Measurements from ENCODE around the gene MINDY4. TPM values are rescaled to one million over a fixed set of nuclear protein-coding genes. Genes with fewer than 3 reads are reported as not detected.

MINDY4 gene
- total RNA-seq, 1 experiment from 2014 or later = 1.8 TPM

GRCh38 chr7:30799976-30800661 lies 28.9 kb downstream of the MINDY4 start:
- ChIA-PET POLR2A (no interaction called here), CTCF (interaction anchor here (0.6 to 1.3 kb wide), 3 partner anchors 108 to 323 kb away, joined by 3 to 4 read pairs (median 3); no protein-coding TSS in a partner anchor)
- H3K4me3 Mint-ChIP-seq = no peak overlapping the region
- ATAC-seq = no peak
- no peaks in the 10 kb centered on the region for H3K9me3 Mint-ChIP-seq
- TF ChIP-seq IRF1 (CRISPR knock-in tag; IDR thresholded peaks at IDR 0.05) (no peak), RORB (CRISPR knock-in tag; IDR thresholded peaks at IDR 0.05) (no peak), NR2C2 (CRISPR knock-in tag; IDR thresholded peaks at IDR 0.05) (no peak), ZNF263 (CRISPR knock-in tag; IDR thresholded peaks at IDR 0.05; ENCODE audit: low read depth) (no peak), ELF4 (CRISPR knock-in tag; IDR thresholded peaks at IDR 0.05; ENCODE audit: low read depth) (no peak), TP53 (CRISPR knock-in tag; IDR thresholded peaks at IDR 0.05) (no peak), ZSCAN18 (CRISPR knock-in tag; IDR thresholded peaks at IDR 0.05) (no peak), MLX (CRISPR knock-in tag; IDR thresholded peaks at IDR 0.05) (no peak), SMAD4 (CRISPR knock-in tag; IDR thresholded peaks at IDR 0.05) (no peak), SMAD3 (CRISPR knock-in tag; IDR thresholded peaks at IDR 0.05; ENCODE audit: borderline replicate concordance) (no peak), TCF7 (CRISPR knock-in tag; IDR thresholded peaks at IDR 0.05; ENCODE audit: low read depth) (no peak), E2F5 (CRISPR knock-in tag; IDR thresholded peaks at IDR 0.05) (no peak), NR3C1 (CRISPR knock-in tag; conservative IDR thresholded peaks at IDR 0.05; ENCODE audit: low read depth) (no peak)
- no peaks in the 10 kb centered on the region for H3K36me3 Mint-ChIP-seq
- H3K4me1 Mint-ChIP-seq = no peaks in the 10 kb centered on the region
- H3K27me3 Mint-ChIP-seq (ENCODE audit: low read depth) = no peaks in the 10 kb centered on the region
- DNase-seq (ENCODE audit: low spot score) = no peak
- H3K27ac Mint-ChIP-seq = no peak overlapping the region

- POLR2A ChIA-PET = no interaction called here
- CTCF ChIA-PET = interaction anchor here (1.0 to 1.4 kb wide), 2 partner anchors 108 to 137 kb away, joined by 5 to 6 read pairs; no protein-coding TSS in a partner anchor
- no peak for TF ChIP-seq TP53 (CRISPR knock-in tag; IDR thresholded peaks at IDR 0.05)
- TF ChIP-seq NFE2L1 (CRISPR knock-in tag; IDR thresholded peaks at IDR 0.05) = no peak
- peak; percentile 49; the same call in 1 of the 2 replicates for TF ChIP-seq CTCF (IDR thresholded peaks at IDR 0.05)
- no peak for TF ChIP-seq NFYB (CRISPR knock-in tag; conservative IDR thresholded peaks at IDR 0.05; ENCODE audit: low read depth)
- no peak for TF ChIP-seq NFATC4 (CRISPR knock-in tag; IDR thresholded peaks at IDR 0.05)
- TF ChIP-seq, protein P1, sequence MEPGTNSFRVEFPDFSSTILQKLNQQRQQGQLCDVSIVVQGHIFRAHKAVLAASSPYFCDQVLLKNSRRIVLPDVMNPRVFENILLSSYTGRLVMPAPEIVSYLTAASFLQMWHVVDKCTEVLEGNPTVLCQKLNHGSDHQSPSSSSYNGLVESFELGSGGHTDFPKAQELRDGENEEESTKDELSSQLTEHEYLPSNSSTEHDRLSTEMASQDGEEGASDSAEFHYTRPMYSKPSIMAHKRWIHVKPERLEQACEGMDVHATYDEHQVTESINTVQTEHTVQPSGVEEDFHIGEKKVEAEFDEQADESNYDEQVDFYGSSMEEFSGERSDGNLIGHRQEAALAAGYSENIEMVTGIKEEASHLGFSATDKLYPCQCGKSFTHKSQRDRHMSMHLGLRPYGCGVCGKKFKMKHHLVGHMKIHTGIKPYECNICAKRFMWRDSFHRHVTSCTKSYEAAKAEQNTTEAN (CRISPR knock-in tag; IDR thresholded peaks at IDR 0.05) = no peak
- TF ChIP-seq, protein P2, sequence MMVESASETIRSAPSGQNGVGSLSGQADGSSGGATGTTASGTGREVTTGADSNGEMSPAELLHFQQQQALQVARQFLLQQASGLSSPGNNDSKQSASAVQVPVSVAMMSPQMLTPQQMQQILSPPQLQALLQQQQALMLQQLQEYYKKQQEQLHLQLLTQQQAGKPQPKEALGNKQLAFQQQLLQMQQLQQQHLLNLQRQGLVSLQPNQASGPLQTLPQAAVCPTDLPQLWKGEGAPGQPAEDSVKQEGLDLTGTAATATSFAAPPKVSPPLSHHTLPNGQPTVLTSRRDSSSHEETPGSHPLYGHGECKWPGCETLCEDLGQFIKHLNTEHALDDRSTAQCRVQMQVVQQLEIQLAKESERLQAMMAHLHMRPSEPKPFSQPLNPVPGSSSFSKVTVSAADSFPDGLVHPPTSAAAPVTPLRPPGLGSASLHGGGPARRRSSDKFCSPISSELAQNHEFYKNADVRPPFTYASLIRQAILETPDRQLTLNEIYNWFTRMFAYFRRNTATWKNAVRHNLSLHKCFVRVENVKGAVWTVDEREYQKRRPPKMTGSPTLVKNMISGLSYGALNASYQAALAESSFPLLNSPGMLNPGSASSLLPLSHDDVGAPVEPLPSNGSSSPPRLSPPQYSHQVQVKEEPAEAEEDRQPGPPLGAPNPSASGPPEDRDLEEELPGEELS (CRISPR knock-in tag; IDR thresholded peaks at IDR 0.05) = no peak
These were observed 29.6 kb downstream of the MINDY4 start for GRCh38 chr7:30800785-30801252.

More at GRCh38 chr7:30800785-30801252, 29.6 kb downstream of the MINDY4 start:
- Mint-ChIP-seq H3K9me3 (no peaks in the 10 kb centered on the region), H3K4me1 (no peaks in the 10 kb centered on the region), H3K27ac (no peak overlapping the region), H3K36me3 (no peaks in the 10 kb centered on the region), H3K4me3 (no peak overlapping the region), H3K27me3 (ENCODE audit: low read depth) (no peaks in the 10 kb centered on the region)
- peak; percentile 55 for DNase-seq (ENCODE audit: low spot score)
- ATAC-seq = peak; percentile 85

Measured in WTC11 (cell line).